ENCODE measurements around the gene CYSRT1. TPM values are rescaled to one million over a fixed set of nuclear protein-coding genes. Genes with fewer than 3 reads are reported as not detected.

Gene CYSRT1
- total and polyA plus RNA-seq, 2 donors (not counting 1 experiment from before 2014, with no cell fraction given), result 0.19 to 0.66 TPM

- Histone ChIP-seq H4K20me1 (ENCODE audit: control insufficient read depth, extremely low read depth, insufficient read depth, low read length) (no peaks in the 10 kb centered on the region), H3K27me3 (ENCODE audit: control insufficient read depth, insufficient read depth, low read length) (no peaks in the 10 kb centered on the region), H3K4me3 (replicated peaks in 1 of 4; ENCODE audit: control extremely low read depth in 1 of 4, insufficient read depth in 1 of 4, low read depth in 3 of 4, low read length in 4 of 4) (no peak overlapping the region), H3K36me3 (ENCODE audit: control insufficient read depth, insufficient read depth, low read length) (peaks cover 11% of the 10 kb centered on the region), H3K9ac (ENCODE audit: insufficient read depth, low read length) (no peak overlapping the region), H3K4me2 (ENCODE audit: extremely low read depth, insufficient read depth, low read length) (no peak overlapping the region), H3K9me3 (ENCODE audit: control insufficient read depth, insufficient read depth, low read depth, low read length) (no peaks in the 10 kb centered on the region), H3K4me1 (ENCODE audit: control insufficient read depth, extremely low read depth, insufficient read depth, low read length) (peaks cover 4% of the 10 kb centered on the region), H3K79me2 (ENCODE audit: control insufficient read depth, insufficient read depth, low read length) (peaks cover 16% of the 10 kb centered on the region), H3K27ac (ENCODE audit: insufficient read depth, low read length) (no peak overlapping the region), H2AFZ (ENCODE audit: low read length) (no peak overlapping the region)
- no peak for DNase-seq (ENCODE audit: low read depth in 2 of 2)
- TF ChIP-seq EZH2 (IDR thresholded peaks at IDR 0.05; ENCODE audit: low read length, missing control alignments) (no peak), CTCF (conservative IDR thresholded peaks at IDR 0.05 in 1 of 2, IDR thresholded peaks at IDR 0.05 in 1 of 2; ENCODE audit: low read depth in 1 of 2, low read length in 2 of 2) (no peak)
Observed at GRCh38 chr9:137247135-137247915, 22.4 kb downstream of the CYSRT1 start.

GRCh38 chr9:137247916-137248175 is 22.9 kb downstream of the CYSRT1 start:
- Histone ChIP-seq H3K27ac (ENCODE audit: insufficient read depth, low read length) (no peak overlapping the region), H3K4me2 (ENCODE audit: extremely low read depth, insufficient read depth, low read length) (no peak overlapping the region), H3K27me3 (ENCODE audit: control insufficient read depth, insufficient read depth, low read length) (no peaks in the 10 kb centered on the region), H3K9ac (ENCODE audit: insufficient read depth, low read length) (no peak overlapping the region), H3K4me1 (ENCODE audit: control insufficient read depth, extremely low read depth, insufficient read depth, low read length) (peaks cover under 1% of the 10 kb centered on the region), H3K4me3 (replicated peaks in 1 of 4; ENCODE audit: control extremely low read depth in 1 of 4, insufficient read depth in 1 of 4, low read depth in 3 of 4, low read length in 4 of 4) (no peak overlapping the region), H3K9me3 (ENCODE audit: control insufficient read depth, insufficient read depth, low read depth, low read length) (no peaks in the 10 kb centered on the region), H3K36me3 (ENCODE audit: control insufficient read depth, insufficient read depth, low read length) (peaks cover 6% of the 10 kb centered on the region), H3K79me2 (ENCODE audit: control insufficient read depth, insufficient read depth, low read length) (peaks cover 11% of the 10 kb centered on the region), H2AFZ (ENCODE audit: low read length) (no peak overlapping the region), H4K20me1 (ENCODE audit: control insufficient read depth, extremely low read depth, insufficient read depth, low read length) (no peaks in the 10 kb centered on the region)
- TF ChIP-seq CTCF (conservative IDR thresholded peaks at IDR 0.05 in 1 of 2, IDR thresholded peaks at IDR 0.05 in 1 of 2; ENCODE audit: low read depth in 1 of 2, low read length in 2 of 2) (no peak), EZH2 (IDR thresholded peaks at IDR 0.05; ENCODE audit: low read length, missing control alignments) (no peak)
- DNase-seq (ENCODE audit: low read depth in 2 of 2), result no peak

GRCh38 chr9:137250329-137251193 is 25.6 kb downstream of the CYSRT1 start:
- no peak overlapping the region for H3K9ac ChIP-seq (ENCODE audit: insufficient read depth, low read length)
- H3K79me2 ChIP-seq (ENCODE audit: control insufficient read depth, insufficient read depth, low read length), result peaks cover 3% of the 10 kb centered on the region
- H3K9me3 ChIP-seq (ENCODE audit: control insufficient read depth, insufficient read depth, low read depth, low read length), result no peaks in the 10 kb centered on the region
- no peaks in the 10 kb centered on the region for H3K4me1 ChIP-seq (ENCODE audit: control insufficient read depth, extremely low read depth, insufficient read depth, low read length)
- no peak overlapping the region for H2AFZ ChIP-seq (ENCODE audit: low read length)
- no peaks in the 10 kb centered on the region for H4K20me1 ChIP-seq (ENCODE audit: control insufficient read depth, extremely low read depth, insufficient read depth, low read length)
- H3K27me3 ChIP-seq (ENCODE audit: control insufficient read depth, insufficient read depth, low read length), result no peaks in the 10 kb centered on the region
- TF ChIP-seq EZH2 (IDR thresholded peaks at IDR 0.05; ENCODE audit: low read length, missing control alignments), result no peak
- TF ChIP-seq CTCF (conservative IDR thresholded peaks at IDR 0.05 in 1 of 2, IDR thresholded peaks at IDR 0.05 in 1 of 2; ENCODE audit: low read depth in 1 of 2, low read length in 2 of 2), result no peak
- no peak overlapping the region for H3K4me2 ChIP-seq (ENCODE audit: extremely low read depth, insufficient read depth, low read length)
- DNase-seq (ENCODE audit: low read depth in 2 of 2), result no peak
- no peak overlapping the region for H3K27ac ChIP-seq (ENCODE audit: insufficient read depth, low read length)
- no peaks in the 10 kb centered on the region for H3K36me3 ChIP-seq (ENCODE audit: control insufficient read depth, insufficient read depth, low read length)
- no peak overlapping the region for H3K4me3 ChIP-seq (replicated peaks in 1 of 4; ENCODE audit: control extremely low read depth in 1 of 4, insufficient read depth in 1 of 4, low read depth in 3 of 4, low read length in 4 of 4)

Measured in fibroblast of lung (primary cell).